BJ (cell line): ENCODE data around the gene ADH7. TPM values are rescaled to one million over a fixed set of nuclear protein-coding genes. Genes with fewer than 3 reads are reported as not detected.
"Not testable (repeated sequence)": the region's sequence is repeated elsewhere in the genome, so short reads cannot be mapped to it uniquely, and the experiment has no call there.

Source experiments
- CTCF ChIA-PET: fragments of 350-600 bp; formaldehyde crosslinking; extraction: SDS; loops from one replicate; lab custom pipeline; 2021; ENCODE audit warnings: antibody characterized with exemption, inconsistent platforms; lab: Yijun Ruan, JAX
- POLR2A ChIA-PET: fragments of 300-600 bp; sonication (Branson Sonifier 250); formaldehyde crosslinking; extraction: SDS; loops from one replicate; lab custom pipeline; 2021; ENCODE audit warnings: antibody characterized with exemption; lab: Charles Lee
- DNase-seq: peaks from one replicate; pipeline ENCODE4 v3.0.0-alpha.2; 2011; ENCODE audit warnings: low read depth
- H3K27me3 ChIP-seq: 2 replicates; pipeline ENCODE4 v1.6.0; 2011; ENCODE audit warnings: low read length; ENCODE audit not compliant: control insufficient read depth, insufficient read depth
- H3K36me3 ChIP-seq: 2 replicates; pipeline ENCODE4 v1.5.1; 2011; ENCODE audit warnings: low read length; ENCODE audit not compliant: control insufficient read depth, insufficient read depth
- H3K4me3 ChIP-seq: 2 replicates; pipeline ENCODE4 v1.5.1; 2011; ENCODE audit warnings: low read depth, mild to moderate bottlenecking, control low read depth, low read length
- CTCF ChIP-seq: IDR thresholded peaks from 2 replicates; pipeline ENCODE4 v1.5.1; 2011; ENCODE audit warnings: low read depth, mild to moderate bottlenecking, control low read depth, inconsistent platforms, low read length, moderate library complexity; ENCODE audit not compliant: insufficient read depth
- polyA plus RNA-seq: library from polyadenylated mRNA; depleted of rRNA; stranded (reverse); fragments of >200 nt; gene quantifications from 2 replicates; pipeline ENCODE4 v1.2.3, GENCODE V29; 2011

The ADH7 gene
- polyA plus RNA-seq, 1 experiment: not detected

DNA sequence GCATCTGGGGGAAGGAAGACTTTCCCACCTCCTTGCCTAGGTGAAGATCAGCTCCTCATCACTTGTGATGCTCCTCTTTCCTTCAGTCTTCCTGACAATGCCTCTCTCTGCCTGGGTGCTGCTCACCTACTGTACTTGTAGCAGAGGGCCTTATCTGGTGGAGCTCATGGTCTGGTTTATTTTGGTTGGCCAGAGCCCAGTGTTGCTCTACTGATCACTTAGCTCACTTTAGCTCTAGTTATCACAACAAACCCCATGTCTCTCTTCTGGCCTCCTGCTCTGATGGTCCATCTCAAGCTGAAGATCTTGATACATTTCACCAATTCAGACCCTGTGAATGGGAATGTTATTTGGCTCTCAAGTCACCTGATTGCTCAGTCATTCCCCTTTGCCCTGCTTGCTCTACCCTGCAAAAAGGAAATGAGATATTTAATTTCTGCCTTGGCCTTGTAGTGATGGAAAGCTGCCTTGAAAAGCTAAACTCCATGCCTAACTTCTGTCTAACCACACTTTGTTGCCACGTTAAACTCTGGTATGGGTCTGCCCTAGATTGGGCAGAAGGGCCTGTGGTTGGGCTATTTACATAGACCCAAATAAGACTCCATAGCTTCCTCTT, 52.3 kb downstream of the ADH7 start:
- CTCF ChIA-PET: interaction anchor here (1.0 to 4.4 kb wide), 3 partner anchors 22 to 261 kb away, joined by 3 to 21 read pairs (median 5); no protein-coding TSS in a partner anchor
- H3K4me3 ChIP-seq: no peak overlapping the region
- no peak for TF ChIP-seq CTCF
- POLR2A ChIA-PET: no interaction called here
- no peaks in the 10 kb centered on the region for H3K36me3 ChIP-seq
- no peak for DNase-seq
- H3K27me3 ChIP-seq: no peaks in the 10 kb centered on the region

GRCh38 chr4:99381588-99382175, 53.5 kb downstream of the ADH7 start:
- CTCF ChIA-PET: interaction anchor here (1.3 to 4.4 kb wide), 2 partner anchors 23 to 54 kb away, joined by 4 to 21 read pairs; no protein-coding TSS in a partner anchor
- DNase-seq: no peak
- POLR2A ChIA-PET: no interaction called here
- no peak overlapping the region for H3K4me3 ChIP-seq
- no peak for TF ChIP-seq CTCF
- no peaks in the 10 kb centered on the region for H3K27me3 ChIP-seq
- no peaks in the 10 kb centered on the region for H3K36me3 ChIP-seq

DNA sequence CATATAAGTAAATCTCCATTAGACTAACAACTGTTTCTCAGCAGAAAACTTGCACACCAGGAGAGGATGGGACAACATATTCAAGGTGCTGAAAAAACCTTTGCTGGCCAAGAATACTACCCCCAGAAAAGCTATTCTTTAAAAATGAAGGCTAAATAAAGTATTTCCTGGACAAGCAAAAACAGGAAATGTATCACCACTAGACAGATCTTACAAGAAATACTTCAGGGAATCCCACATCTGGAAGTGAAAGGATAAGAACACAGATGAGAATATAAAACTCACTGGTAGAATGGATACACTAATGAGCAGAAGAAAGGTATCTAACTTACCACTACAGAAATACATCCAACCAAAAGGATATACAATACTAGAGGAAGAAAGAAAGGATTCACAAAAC, 55.6 kb downstream of the ADH7 start:
- ChIA-PET CTCF (interaction anchor here (0.6 to 3.2 kb wide), 5 partner anchors 12 to 175 kb away, joined by 3 to 17 read pairs (median 4); no protein-coding TSS in a partner anchor), POLR2A (no interaction called here)
- no peak for DNase-seq
- Histone ChIP-seq H3K27me3 (no peaks in the 10 kb centered on the region), H3K4me3 (no peak overlapping the region), H3K36me3 (no peaks in the 10 kb centered on the region)
- TF ChIP-seq CTCF: no peak

GRCh38 chr4:99378876-99379275, 56.3 kb downstream of the ADH7 start:
- H3K36me3 ChIP-seq: no peaks in the 10 kb centered on the region
- H3K27me3 ChIP-seq: no peaks in the 10 kb centered on the region
- no peak for TF ChIP-seq CTCF
- CTCF ChIA-PET: interaction anchor here (0.6 to 3.2 kb wide), 4 partner anchors 11 to 174 kb away, joined by 3 to 17 read pairs (median 4); no protein-coding TSS in a partner anchor
- no peak overlapping the region for H3K4me3 ChIP-seq
- DNase-seq: no peak
- POLR2A ChIA-PET: no interaction called here

GRCh38 chr4:99377341-99377740, 57.8 kb downstream of the ADH7 start:
- H3K27me3 ChIP-seq, H3K4me3 ChIP-seq, H3K36me3 ChIP-seq, DNase-seq, POLR2A ChIA-PET: not testable (repeated sequence)
- CTCF ChIA-PET: interaction anchor here (0.6 to 3.2 kb wide), 8 partner anchors 10 to 176 kb away, joined by 3 to 17 read pairs (median 4); no protein-coding TSS in a partner anchor
- TF ChIP-seq CTCF: peak; percentile 62

GRCh38 chr4:99372464-99372863, 62.7 kb downstream of the ADH7 start:
- H3K36me3 ChIP-seq, H3K4me3 ChIP-seq, CTCF ChIA-PET, POLR2A ChIA-PET, H3K27me3 ChIP-seq, DNase-seq: not testable (repeated sequence)

GRCh38 chr4:99367817-99368216, 67.3 kb downstream of the ADH7 start:
- H3K27me3 ChIP-seq, H3K36me3 ChIP-seq, H3K4me3 ChIP-seq, DNase-seq, POLR2A ChIA-PET: not testable (repeated sequence)
- CTCF ChIA-PET: interaction anchor here (1.7 kb wide), 1 partner anchor 11 kb away, joined by 6 read pairs; no protein-coding TSS in a partner anchor
